GM10248 (cell line): Measurements from ENCODE around the gene UBE2V1.

ENCODE experiments used
- CTCF ChIA-PET: fragments of 300-600 bp; sonication (Branson Sonifier 250); formaldehyde crosslinking; extraction: SDS; loops from one replicate; lab custom pipeline; 2021; ENCODE audit warnings: antibody characterized with exemption; lab: Yijun Ruan, JAX
- POLR2A ChIA-PET: fragments of 350-650 bp; sonication (Branson Sonifier 250); formaldehyde crosslinking; extraction: SDS; loops from one replicate; lab custom pipeline; 2020; ENCODE audit warnings: antibody characterized with exemption; lab: Yijun Ruan, JAX
- DNase-seq: peaks from one replicate; pipeline ENCODE4 v3.0.0; 2012; ENCODE audit errors: extremely low spot score
- TF ChIP-seq, protein P1 (sequence below): IDR thresholded peaks from 2 replicates; pipeline ENCODE4 v1.5.1; 2012; ENCODE audit warnings: mild to moderate bottlenecking, low read depth; ENCODE audit errors: extremely low read depth, missing control alignments, control extremely low read depth

Gene UBE2V1

DNA sequence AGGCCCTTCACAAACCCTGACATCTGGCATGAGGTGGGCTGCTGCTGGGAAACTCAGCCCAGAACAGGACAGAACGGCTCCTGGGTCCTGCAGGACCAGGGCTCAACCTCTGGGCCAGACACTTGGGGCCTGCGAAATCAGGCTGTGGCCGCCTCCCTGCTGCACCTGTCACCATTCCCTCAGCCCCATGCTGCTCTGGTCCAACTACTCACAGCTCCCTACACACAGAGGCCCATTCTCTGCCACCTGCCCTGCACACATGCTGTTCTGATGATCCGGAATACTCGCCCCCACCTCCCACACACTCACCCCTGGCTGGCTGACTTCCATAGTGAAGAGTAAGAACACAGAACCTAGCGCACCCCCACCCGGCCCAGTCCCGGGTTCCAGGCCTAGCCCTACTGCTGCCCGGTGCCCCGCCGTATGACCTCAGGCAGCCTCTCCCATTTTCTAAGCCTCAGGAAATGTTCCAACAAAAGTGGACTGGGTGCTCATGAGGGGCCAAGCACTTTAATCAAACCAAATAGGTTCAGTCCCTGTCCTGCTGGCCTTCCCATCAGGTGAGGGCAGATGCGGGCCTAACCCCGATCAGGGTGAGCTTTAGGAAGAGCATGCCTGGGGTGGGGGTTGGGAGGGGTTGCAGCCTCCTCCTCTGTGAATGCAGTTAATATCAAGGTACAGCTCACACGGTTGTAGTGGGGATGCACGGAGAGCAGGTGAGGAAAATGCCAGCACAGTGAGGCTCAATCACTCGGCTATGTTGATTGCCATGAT lies 36.7 kb upstream of the UBE2V1 start:
- TF ChIP-seq, protein P1, sequence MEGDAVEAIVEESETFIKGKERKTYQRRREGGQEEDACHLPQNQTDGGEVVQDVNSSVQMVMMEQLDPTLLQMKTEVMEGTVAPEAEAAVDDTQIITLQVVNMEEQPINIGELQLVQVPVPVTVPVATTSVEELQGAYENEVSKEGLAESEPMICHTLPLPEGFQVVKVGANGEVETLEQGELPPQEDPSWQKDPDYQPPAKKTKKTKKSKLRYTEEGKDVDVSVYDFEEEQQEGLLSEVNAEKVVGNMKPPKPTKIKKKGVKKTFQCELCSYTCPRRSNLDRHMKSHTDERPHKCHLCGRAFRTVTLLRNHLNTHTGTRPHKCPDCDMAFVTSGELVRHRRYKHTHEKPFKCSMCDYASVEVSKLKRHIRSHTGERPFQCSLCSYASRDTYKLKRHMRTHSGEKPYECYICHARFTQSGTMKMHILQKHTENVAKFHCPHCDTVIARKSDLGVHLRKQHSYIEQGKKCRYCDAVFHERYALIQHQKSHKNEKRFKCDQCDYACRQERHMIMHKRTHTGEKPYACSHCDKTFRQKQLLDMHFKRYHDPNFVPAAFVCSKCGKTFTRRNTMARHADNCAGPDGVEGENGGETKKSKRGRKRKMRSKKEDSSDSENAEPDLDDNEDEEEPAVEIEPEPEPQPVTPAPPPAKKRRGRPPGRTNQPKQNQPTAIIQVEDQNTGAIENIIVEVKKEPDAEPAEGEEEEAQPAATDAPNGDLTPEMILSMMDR = no peak
- no peak for DNase-seq
- ChIA-PET CTCF (interaction anchor here (1.0 to 1.9 kb wide), 5 partner anchors 10 to 314 kb away, joined by 3 to 7 read pairs (median 3); no protein-coding TSS in a partner anchor), POLR2A (no interaction called here)

DNA sequence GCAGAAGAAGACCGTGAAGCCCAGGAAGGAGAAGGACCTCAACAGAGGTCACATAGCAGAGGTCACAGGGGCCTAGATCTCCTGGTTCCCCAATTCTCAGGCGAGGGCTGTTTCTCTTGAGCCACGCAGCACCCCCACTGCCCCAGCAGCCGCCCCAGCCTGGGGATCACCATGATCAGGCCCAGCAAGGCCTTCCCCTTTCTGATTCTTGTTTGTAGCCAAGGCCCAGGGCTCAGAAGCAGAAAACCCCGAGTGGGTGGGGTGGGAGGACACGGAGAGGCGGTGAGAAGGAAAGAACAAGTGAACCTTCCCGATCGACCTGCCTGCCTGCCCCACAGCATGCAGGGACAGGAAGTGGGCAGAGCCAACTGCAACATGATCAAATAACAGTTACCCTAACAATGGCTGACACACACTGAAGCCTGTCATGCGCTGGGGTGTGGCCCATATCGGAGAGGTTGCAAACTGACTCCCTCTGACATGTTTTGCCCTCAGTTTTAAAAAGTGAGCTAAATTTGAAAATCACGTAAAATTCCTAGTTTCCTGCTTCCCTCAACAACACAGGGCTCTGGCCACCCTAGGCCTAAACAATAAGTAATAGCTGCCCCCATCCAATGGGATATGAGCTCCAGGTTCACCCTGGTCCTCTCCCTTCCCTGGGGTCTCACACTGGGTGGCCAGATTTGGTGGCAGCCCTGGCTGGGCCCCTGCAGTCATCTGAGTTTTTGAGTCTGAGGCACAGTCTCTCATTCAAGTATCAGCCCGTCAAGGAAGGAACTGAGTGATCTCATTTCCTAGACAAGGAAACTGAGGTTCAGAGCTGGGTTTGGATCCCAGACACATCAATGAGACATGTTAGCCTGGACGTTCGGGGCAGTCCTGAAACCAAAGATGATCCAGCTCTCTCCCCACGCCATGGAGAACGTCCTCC lies 34.0 kb upstream of the UBE2V1 start:
- ChIA-PET POLR2A (no interaction called here), CTCF (interaction anchor here (0.7 to 1.7 kb wide), 6 partner anchors 11 to 182 kb away, joined by 3 to 4 read pairs (median 3); no protein-coding TSS in a partner anchor)
- peak; percentile 76 for DNase-seq
- TF ChIP-seq, protein P1 = no peak

DNA sequence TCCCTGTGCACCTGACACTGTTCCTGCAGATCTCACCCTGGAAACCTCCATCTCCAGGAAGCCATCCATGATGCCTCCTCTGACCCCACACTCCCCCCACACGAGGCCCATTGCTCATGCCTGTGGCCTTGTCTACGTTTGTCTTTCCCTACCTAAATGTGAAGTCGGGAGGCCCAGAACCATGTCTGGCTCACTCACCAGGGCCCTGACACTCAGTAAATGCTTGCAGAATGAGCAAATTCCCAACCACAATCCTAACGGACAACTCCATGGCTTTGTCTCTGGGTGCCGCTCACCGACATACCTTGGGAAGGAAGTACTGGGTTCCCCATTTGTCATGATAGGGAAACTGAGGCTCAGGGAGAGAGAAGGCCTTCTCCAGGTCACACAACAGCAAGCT lies 33.3 kb upstream of the UBE2V1 start:
- TF ChIP-seq, protein P1 = no peak
- CTCF ChIA-PET = no interaction called here
- POLR2A ChIA-PET = no interaction called here
- no peak for DNase-seq

DNA sequence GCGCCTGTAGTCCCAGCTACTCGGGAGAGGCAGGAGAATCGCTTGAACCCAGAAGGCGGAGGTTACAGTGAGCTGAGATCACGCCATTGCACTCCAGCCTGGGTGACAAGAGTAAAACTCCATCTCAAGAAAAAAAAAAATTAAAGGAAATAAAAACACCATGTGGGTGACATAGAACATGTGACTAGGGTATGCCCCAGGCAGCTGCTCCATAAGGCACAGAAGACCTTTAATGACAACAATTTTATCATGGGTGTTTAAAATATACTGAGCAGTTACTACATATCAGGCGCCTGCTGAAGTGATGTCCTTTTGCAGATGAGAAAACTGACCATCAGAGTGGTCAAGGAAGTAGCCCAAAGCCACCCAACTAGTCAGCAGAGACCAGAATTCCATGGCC lies 32.6 kb upstream of the UBE2V1 start:
- DNase-seq = no peak
- TF ChIP-seq, protein P1 = no peak
- ChIA-PET POLR2A (no interaction called here), CTCF (no interaction called here)

DNA sequence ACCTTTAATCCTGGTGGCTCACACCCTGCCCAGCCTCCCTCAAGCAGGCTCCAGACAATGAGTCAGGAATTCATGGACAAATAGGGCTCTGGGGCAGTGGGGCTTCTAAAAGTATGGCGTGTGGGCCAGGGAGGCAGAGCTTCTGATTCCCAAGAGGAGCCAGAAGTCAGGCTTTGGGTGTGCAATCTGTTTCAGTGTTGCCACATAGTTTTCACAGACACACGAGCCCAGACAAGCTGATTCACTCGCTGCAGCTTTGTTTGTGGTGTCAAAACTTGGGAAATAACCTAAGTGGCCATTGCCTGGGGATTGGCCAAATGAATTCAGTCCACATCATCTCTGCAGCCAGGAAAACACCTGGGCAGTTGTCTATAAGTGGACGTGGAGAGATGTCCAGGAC lies 31.4 kb upstream of the UBE2V1 start:
- TF ChIP-seq, protein P1 = no peak
- CTCF ChIA-PET = interaction anchor here (1.1 to 1.8 kb wide), 3 partner anchors 9 to 165 kb away, joined by 3 to 5 read pairs (median 5); partner anchors contain the start of gene PEDS1
- no peak for DNase-seq
- POLR2A ChIA-PET = no interaction called here

DNA sequence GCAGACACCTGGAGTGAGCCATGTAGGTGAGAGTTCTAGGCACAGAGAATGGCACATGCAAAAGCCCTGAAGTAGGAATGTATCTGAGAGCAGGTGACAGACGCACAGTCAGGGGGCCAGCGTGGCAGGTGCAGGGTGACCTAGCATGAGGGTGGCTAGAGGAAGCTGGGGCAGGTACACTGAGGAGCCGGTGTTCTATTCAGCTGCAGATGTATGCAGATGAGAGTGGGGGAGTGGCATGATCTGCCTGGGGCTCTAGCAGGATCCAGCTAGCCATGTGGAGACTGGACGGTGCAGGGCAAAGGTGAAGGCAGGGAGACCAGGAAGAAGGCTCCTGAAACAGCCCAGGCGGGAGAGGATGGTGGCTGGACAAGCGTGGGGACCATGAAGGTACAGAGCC lies 29.9 kb upstream of the UBE2V1 start:
- ChIA-PET CTCF (no interaction called here), POLR2A (no interaction called here)
- TF ChIP-seq, protein P1 = no peak
- no peak for DNase-seq
